HepG2 (cell line): ENCODE results near the gene CDH23. TPM values are rescaled to one million over a fixed set of nuclear protein-coding genes. Genes with fewer than 3 reads are reported as not detected.

Source experiments
- ATAC-seq: fragments of 200-7000 bp; cut with Tn5 transposase; 3 replicates; pipeline ENCODE4 v1.9.1; 2020; ENCODE audit warnings: mild to moderate bottlenecking, moderate library complexity
- BruUV-seq: library from RNA; stranded (reverse); fragments of 400-500 nt; replicated peaks from 2 replicates; lab custom pipeline; 2021; lab: Mats Ljungman, UMichigan
- CTCF ChIA-PET: fragments of 300-600 bp; formaldehyde crosslinking; extraction: SDS; loops from one replicate; lab custom pipeline; 2021; ENCODE audit warnings: low total read pairs, inconsistent platforms, low intra/inter-chr PET ratio; lab: Yijun Ruan, JAX
- POLR2A ChIA-PET: fragments of 350-600 bp; sonication (Branson Sonifier 250); formaldehyde crosslinking; loops from one replicate; lab custom pipeline; 2020; ENCODE audit warnings: antibody characterized with exemption, inconsistent platforms; lab: Yijun Ruan, JAX
- DNase-seq: peaks from one replicate; pipeline ENCODE4 v3.0.0-alpha.2; 2015; ENCODE audit warnings: low spot score
- FAIRE-seq: peaks from 3 replicates; lab custom pipeline; 2011; peaks lifted over from hg19 to GRCh38; lab: Jason Lieb, UNC
- H2AFZ ChIP-seq: one replicate; pipeline ENCODE4 v1.6.1; 2011; ENCODE audit warnings: low read length, inconsistent platforms
- H3K27ac ChIP-seq: fragments of 300-600 bp; 3 replicates; pipeline ENCODE4 v1.8.0; 2011; ENCODE audit warnings: mixed run types, mild to moderate bottlenecking, mixed read lengths, low read length, inconsistent platforms; ENCODE audit not compliant: insufficient read depth; ENCODE audit errors: extremely low read length
- H3K27me3 ChIP-seq, 2 experiments: fragments of 200-600 bp in 1 of 2; 2 replicates in 1 of 2; 3 replicates in 1 of 2; pipeline versions ENCODE4 v1.6.0 to v1.8.0; 2011; ENCODE audit warnings: low read length in 2 of 2, mild to moderate bottlenecking in 2 of 2, moderate library complexity in 2 of 2, inconsistent platforms in 1 of 2; ENCODE audit not compliant: insufficient read depth in 2 of 2, control insufficient read depth in 1 of 2
- H3K36me3 ChIP-seq, 2 experiments: fragments of 200-600 bp in 1 of 2; replicated peaks in 1 of 2; 2 replicates in 1 of 2; 3 replicates in 1 of 2; pipeline versions ENCODE4 v1.5.1 to v1.8.0; 2011; ENCODE audit warnings: low read length in 2 of 2, inconsistent platforms in 1 of 2; ENCODE audit not compliant: insufficient read depth in 2 of 2, control insufficient read depth in 1 of 2
- H3K4me1 ChIP-seq: 2 replicates; pipeline ENCODE4 v1.5.1; 2012; ENCODE audit warnings: low read length, inconsistent platforms; ENCODE audit not compliant: insufficient read depth
- H3K4me2 ChIP-seq: 2 replicates; pipeline ENCODE4 v1.6.0; 2011; ENCODE audit warnings: low read depth, low read length, inconsistent platforms
- H3K4me3 ChIP-seq, 3 experiments: fragments of 200-600 bp in 1 of 3; sonication (generic), shearing (Covaris generic) in 1 of 3; replicated peaks in 1 of 3; 2 replicates each; pipeline ENCODE4 v1.5.1; 2011 to 2016; ENCODE audit warnings: low read length in 3 of 3, inconsistent platforms in 2 of 3, low read depth in 2 of 3, mild to moderate bottlenecking in 2 of 3, control low read depth in 1 of 3, mixed read lengths in 1 of 3; ENCODE audit not compliant: insufficient read depth in 1 of 3
- H3K79me2 ChIP-seq: one replicate; pipeline ENCODE4 v1.6.1; 2011; ENCODE audit warnings: low read length, inconsistent platforms; ENCODE audit not compliant: insufficient read depth
- H3K9ac ChIP-seq: 2 replicates; pipeline ENCODE4 v1.6.0; 2011; ENCODE audit warnings: mild to moderate bottlenecking, low read depth, low read length, inconsistent platforms; ENCODE audit not compliant: insufficient read depth
- H3K9me3 ChIP-seq: 2 replicates; pipeline ENCODE4 v1.5.1; 2012; ENCODE audit warnings: mild to moderate bottlenecking, low read length
- H4K20me1 ChIP-seq: 2 replicates; pipeline ENCODE4 v1.6.0; 2011; ENCODE audit warnings: inconsistent platforms, mild to moderate bottlenecking, low read length, moderate library complexity; ENCODE audit not compliant: insufficient read depth
- ATF7-NPFF ChIP-seq: sonication (generic); formaldehyde crosslinking; IDR thresholded peaks from 2 replicates; pipeline ENCODE4 v1.8.1; 2023; ENCODE audit warnings: mild to moderate bottlenecking, low read depth, missing genetic modification reagents, moderate library complexity
- MAFK ChIP-seq, 2 experiments: IDR thresholded peaks in 1 of 2; conservative IDR thresholded peaks in 1 of 2; 2 replicates each; pipeline ENCODE4 v1.6.1; 2011; ENCODE audit warnings: improper control_type of control experiment in 2 of 2, low read length in 2 of 2
- RFX1 ChIP-seq: fragments of 450-650 bp; IDR thresholded peaks from 2 replicates; pipeline ENCODE4 v1.6.1; 2017
- ZBTB7A ChIP-seq: sonication (generic); formaldehyde crosslinking; IDR thresholded peaks from 2 replicates; pipeline ENCODE4 v1.8.0; 2022; ENCODE audit warnings: mild to moderate bottlenecking, missing genetic modification reagents
- ZBTB7B ChIP-seq: sonication (generic); formaldehyde crosslinking; IDR thresholded peaks from 2 replicates; pipeline ENCODE4 v1.4.0; 2020; ENCODE audit warnings: missing genetic modification reagents
- ZNF446 ChIP-seq: sonication (generic); formaldehyde crosslinking; IDR thresholded peaks from 2 replicates; pipeline ENCODE4 v1.5.0; 2020; ENCODE audit warnings: mild to moderate bottlenecking, missing genetic modification reagents
- ZNF530 ChIP-seq: sonication (generic); formaldehyde crosslinking; IDR thresholded peaks from 2 replicates; pipeline ENCODE4 v1.5.0; 2020; ENCODE audit warnings: low read depth, mild to moderate bottlenecking, missing genetic modification reagents
- ZNF563 ChIP-seq: sonication (generic); formaldehyde crosslinking; IDR thresholded peaks from 2 replicates; pipeline ENCODE4 v1.8.0; 2022; ENCODE audit warnings: mild to moderate bottlenecking, moderate library complexity, missing genetic modification reagents
- ZNF616 ChIP-seq: sonication (generic); formaldehyde crosslinking; IDR thresholded peaks from 2 replicates; pipeline ENCODE4 v1.5.0; 2020; ENCODE audit warnings: low read depth, mild to moderate bottlenecking, missing genetic modification reagents
- WGBS: methylation state at CpG from one replicate; pipeline ENCODE4 v1.1.6; 2017; ENCODE audit warnings: low lambda C conversion rate; 5-methylcytosine and 5-hydroxymethylcytosine counted together
- in situ Hi-C: cut with HindIII; loops from 2 replicates; pipeline ENCODE4 v1.10.0; 2017; ENCODE audit warnings: low pct_unique_long_range_greater_than_20kb; ENCODE audit not compliant: extremely low pct_ligation_motif_present
- intact Hi-C: fragments of 100-400 bp; cut with micrococcal nuclease; formaldehyde crosslinking; loops from one replicate; pipeline ENCODE4 v1.10.0; 2022; ENCODE audit not compliant: unreplicated experiment
- polyA plus RNA-seq, 8 experiments: library from polyadenylated mRNA; depleted of rRNA in 3 of 8; stranded (reverse) in 7 of 8; unstranded in 1 of 8; fragments of >200 nt; fragmentation: Illumina TruSeq in 4 of 8; extraction: Trizol in 4 of 8; gene quantifications; 2 replicates each; pipeline versions ENCODE4 v1.2.1 to v1.2.3, GENCODE V29; 2011 to 2016; ENCODE audit warnings: low read depth in 4 of 8, missing spikeins in 1 of 8, mixed read lengths in 1 of 8; ENCODE audit not compliant: insufficient read depth in 1 of 8
- total RNA-seq, 5 experiments: library from RNA; depleted of rRNA; stranded (reverse); fragments of >200 nt; fragmentation: Illumina TruSeq; extraction: Trizol; gene quantifications; 2 replicates each; pipeline ENCODE4 v1.2.3, GENCODE V29; 2016; ENCODE audit warnings: low read depth in 1 of 5
- TF ChIP-seq, protein P1 (sequence below): sonication (generic); formaldehyde crosslinking; IDR thresholded peaks from 2 replicates; pipeline ENCODE4 v1.5.1; 2020; ENCODE audit warnings: missing genetic modification reagents, mild to moderate bottlenecking, borderline replicate concordance
- TF ChIP-seq, protein P2 (sequence below): sonication (generic); formaldehyde crosslinking; conservative IDR thresholded peaks from 2 replicates; pipeline ENCODE4 v1.4.0; 2020; ENCODE audit warnings: mild to moderate bottlenecking, missing genetic modification reagents, moderate library complexity
- TF ChIP-seq, protein P3 (sequence below): sonication (generic); formaldehyde crosslinking; IDR thresholded peaks from 2 replicates; pipeline ENCODE4 v1.5.1; 2020; ENCODE audit warnings: missing genetic modification reagents, mild to moderate bottlenecking, borderline replicate concordance
- TF ChIP-seq, protein P4 (sequence below): sonication (generic); formaldehyde crosslinking; IDR thresholded peaks from 2 replicates; pipeline ENCODE4 v1.8.1; 2023; ENCODE audit warnings: mild to moderate bottlenecking, missing genetic modification reagents

The CDH23 gene
- total and polyA plus RNA-seq, 2 of the 13 experiments (the other 11 are each of a cell fraction or from before 2014, with no cell fraction given): 0.13 TPM; not detected in 1

DNA sequence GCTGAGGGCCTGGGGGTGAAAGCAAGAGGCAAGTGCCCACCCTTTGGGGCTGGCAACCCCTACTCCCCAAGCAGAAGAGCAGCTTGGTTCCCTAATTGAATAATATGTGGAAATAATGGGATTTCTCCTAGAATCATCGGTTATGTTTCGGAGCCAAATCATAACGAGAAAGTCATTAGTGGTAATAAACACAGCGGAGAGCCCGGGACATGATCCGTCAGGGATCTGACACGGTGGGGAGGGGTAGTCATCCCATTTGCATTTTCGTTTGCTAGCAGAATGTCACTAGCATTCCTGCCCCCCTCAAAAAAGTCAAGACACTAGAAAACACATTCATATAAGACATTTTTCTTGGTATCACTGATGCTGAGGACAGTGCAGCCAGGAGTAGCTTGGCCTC lies 140.4 kb downstream of the CDH23 start:
- no peaks in the 10 kb centered on the region for H3K79me2 ChIP-seq
- H2AFZ ChIP-seq: no peak overlapping the region
- ChIA-PET CTCF (no interaction called here), POLR2A (no interaction called here)
- H3K4me2 ChIP-seq: no peak overlapping the region
- no peaks in the 10 kb centered on the region for H4K20me1 ChIP-seq
- FAIRE-seq: no peak
- no peaks in the 10 kb centered on the region for H3K4me1 ChIP-seq
- WGBS: 32% methylated on average over 8 of the region's 8 CpGs
- H3K27ac ChIP-seq: no peak overlapping the region
- H3K9me3 ChIP-seq: no peaks in the 10 kb centered on the region
- H3K36me3 ChIP-seq: no peaks in the 10 kb centered on the region
- TF ChIP-seq, protein P1, sequence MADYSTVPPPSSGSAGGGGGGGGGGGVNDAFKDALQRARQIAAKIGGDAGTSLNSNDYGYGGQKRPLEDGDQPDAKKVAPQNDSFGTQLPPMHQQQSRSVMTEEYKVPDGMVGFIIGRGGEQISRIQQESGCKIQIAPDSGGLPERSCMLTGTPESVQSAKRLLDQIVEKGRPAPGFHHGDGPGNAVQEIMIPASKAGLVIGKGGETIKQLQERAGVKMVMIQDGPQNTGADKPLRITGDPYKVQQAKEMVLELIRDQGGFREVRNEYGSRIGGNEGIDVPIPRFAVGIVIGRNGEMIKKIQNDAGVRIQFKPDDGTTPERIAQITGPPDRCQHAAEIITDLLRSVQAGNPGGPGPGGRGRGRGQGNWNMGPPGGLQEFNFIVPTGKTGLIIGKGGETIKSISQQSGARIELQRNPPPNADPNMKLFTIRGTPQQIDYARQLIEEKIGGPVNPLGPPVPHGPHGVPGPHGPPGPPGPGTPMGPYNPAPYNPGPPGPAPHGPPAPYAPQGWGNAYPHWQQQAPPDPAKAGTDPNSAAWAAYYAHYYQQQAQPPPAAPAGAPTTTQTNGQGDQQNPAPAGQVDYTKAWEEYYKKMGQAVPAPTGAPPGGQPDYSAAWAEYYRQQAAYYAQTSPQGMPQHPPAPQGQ: no peak
- TF ChIP-seq ZNF530 (no peak), ZNF616 (CRISPR knock-in tag) (no peak), ZBTB7A (CRISPR knock-in tag) (no peak), ZNF446 (CRISPR knock-in tag) (no peak), ZNF563 (CRISPR knock-in tag) (no peak), MAFK (conservative IDR thresholded peaks at IDR 0.05 in 1 of 2, IDR thresholded peaks at IDR 0.05 in 1 of 2; ENCODE audit: low read length in 2 of 2) (no peak), RFX1 (no peak), ZBTB7B (CRISPR knock-in tag) (no peak), ATF7-NPFF (CRISPR knock-in tag) (no peak)
- TF ChIP-seq, protein P2, sequence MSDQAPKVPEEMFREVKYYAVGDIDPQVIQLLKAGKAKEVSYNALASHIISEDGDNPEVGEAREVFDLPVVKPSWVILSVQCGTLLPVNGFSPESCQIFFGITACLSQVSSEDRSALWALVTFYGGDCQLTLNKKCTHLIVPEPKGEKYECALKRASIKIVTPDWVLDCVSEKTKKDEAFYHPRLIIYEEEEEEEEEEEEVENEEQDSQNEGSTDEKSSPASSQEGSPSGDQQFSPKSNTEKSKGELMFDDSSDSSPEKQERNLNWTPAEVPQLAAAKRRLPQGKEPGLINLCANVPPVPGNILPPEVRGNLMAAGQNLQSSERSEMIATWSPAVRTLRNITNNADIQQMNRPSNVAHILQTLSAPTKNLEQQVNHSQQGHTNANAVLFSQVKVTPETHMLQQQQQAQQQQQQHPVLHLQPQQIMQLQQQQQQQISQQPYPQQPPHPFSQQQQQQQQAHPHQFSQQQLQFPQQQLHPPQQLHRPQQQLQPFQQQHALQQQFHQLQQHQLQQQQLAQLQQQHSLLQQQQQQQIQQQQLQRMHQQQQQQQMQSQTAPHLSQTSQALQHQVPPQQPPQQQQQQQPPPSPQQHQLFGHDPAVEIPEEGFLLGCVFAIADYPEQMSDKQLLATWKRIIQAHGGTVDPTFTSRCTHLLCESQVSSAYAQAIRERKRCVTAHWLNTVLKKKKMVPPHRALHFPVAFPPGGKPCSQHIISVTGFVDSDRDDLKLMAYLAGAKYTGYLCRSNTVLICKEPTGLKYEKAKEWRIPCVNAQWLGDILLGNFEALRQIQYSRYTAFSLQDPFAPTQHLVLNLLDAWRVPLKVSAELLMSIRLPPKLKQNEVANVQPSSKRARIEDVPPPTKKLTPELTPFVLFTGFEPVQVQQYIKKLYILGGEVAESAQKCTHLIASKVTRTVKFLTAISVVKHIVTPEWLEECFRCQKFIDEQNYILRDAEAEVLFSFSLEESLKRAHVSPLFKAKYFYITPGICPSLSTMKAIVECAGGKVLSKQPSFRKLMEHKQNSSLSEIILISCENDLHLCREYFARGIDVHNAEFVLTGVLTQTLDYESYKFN: no peak
- TF ChIP-seq, protein P3, sequence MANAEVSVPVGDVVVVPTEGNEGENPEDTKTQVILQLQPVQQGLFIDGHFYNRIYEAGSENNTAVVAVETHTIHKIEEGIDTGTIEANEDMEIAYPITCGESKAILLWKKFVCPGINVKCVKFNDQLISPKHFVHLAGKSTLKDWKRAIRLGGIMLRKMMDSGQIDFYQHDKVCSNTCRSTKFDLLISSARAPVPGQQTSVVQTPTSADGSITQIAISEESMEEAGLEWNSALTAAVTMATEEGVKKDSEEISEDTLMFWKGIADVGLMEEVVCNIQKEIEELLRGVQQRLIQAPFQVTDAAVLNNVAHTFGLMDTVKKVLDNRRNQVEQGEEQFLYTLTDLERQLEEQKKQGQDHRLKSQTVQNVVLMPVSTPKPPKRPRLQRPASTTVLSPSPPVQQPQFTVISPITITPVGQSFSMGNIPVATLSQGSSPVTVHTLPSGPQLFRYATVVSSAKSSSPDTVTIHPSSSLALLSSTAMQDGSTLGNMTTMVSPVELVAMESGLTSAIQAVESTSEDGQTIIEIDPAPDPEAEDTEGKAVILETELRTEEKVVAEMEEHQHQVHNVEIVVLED (CRISPR knock-in tag): no peak
- TF ChIP-seq, protein P4, sequence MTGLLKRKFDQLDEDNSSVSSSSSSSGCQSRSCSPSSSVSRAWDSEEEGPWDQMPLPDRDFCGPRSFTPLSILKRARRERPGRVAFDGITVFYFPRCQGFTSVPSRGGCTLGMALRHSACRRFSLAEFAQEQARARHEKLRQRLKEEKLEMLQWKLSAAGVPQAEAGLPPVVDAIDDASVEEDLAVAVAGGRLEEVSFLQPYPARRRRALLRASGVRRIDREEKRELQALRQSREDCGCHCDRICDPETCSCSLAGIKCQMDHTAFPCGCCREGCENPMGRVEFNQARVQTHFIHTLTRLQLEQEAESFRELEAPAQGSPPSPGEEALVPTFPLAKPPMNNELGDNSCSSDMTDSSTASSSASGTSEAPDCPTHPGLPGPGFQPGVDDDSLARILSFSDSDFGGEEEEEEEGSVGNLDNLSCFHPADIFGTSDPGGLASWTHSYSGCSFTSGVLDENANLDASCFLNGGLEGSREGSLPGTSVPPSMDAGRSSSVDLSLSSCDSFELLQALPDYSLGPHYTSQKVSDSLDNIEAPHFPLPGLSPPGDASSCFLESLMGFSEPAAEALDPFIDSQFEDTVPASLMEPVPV (CRISPR knock-in tag): no peak
- H3K27me3 ChIP-seq: peaks cover 1 to 54% of the 10 kb centered on the region in 2 experiments; a peak in 4 of 5 replicates
- no TSS peak for BruUV-seq
- no peak for ATAC-seq
- DNase-seq: no peak
- intact Hi-C loops: no loop called here
- H3K4me3 ChIP-seq: no peak overlapping the region
- in situ Hi-C loops: no loop called here
- no peak overlapping the region for H3K9ac ChIP-seq
